Limb (tissue), 2 donors: ENCODE results near the gene EVA1C.
"Not testable (repeated sequence)": the region's sequence is repeated elsewhere in the genome, so short reads cannot be mapped to it uniquely, and the experiment has no call there.

Experiments
- DNase-seq, 2 donors: peaks; one replicate each; pipeline ENCODE4 v3.0.0-alpha.2; 2016; ENCODE audit errors: extremely low spot score in 2 of 2

Gene EVA1C

DNA sequence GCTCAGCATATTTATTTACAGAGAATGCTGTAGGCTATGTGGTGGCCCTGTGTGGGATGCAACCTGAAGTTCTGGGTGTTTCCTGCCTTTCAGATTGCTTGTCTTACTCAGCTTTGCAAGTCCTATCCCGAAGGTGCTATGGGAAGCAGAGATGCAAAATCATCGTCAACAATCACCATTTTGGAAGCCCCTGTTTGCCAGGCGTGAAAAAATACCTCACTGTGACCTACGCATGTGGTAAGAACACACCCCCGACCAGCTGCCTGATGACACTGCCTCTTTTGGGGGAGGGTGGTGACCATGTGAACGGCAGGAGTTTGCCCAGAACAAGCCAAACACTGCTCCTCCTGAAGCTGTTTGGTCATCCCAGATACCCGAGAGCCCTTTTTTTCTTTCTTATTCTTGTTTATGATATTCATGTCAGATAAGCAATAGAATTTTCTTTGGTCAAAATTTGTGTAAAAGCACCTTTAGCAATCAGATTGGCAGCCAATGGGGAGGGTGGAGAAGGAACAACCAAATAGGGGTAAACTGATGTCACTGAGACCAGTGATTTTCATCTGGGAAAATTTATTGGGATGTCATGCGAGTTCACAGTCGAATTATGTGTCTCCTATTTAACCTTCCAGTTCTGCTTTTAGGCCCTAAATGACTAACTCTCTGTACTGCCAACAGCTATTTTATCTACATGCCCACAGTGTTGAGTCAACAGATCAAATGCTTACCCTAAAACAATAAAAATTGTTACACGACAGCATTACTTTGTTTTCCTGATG is 82.6 kb downstream of the EVA1C start:
- DNase-seq, result no peak

DNA sequence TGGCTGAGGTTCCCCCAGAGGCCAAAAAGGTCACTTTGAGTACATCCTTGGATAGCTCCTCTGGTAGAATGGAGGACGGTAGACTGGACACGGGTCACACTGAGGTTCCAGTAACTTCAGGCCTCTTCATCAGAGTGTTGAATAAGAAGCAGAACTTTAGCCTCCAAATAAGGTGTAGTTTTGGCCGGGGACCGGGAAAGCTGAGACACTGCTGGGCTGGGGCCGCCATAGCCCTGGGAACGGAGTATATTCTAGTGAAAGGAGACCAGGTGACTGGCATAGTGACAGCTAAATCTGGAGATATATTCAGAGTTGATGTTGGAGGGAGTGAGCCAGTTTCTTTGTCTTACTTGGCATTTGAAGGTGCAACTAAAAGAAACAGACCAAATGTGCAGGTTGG is 84.1 kb downstream of the EVA1C start:
- no peak for DNase-seq

- no peak for DNase-seq
These were observed 86.9 kb downstream of the EVA1C start for GRCh38 chr21:32499249-32500055.

- DNase-seq, result not testable (repeated sequence)
These were observed 91.1 kb downstream of the EVA1C start for GRCh38 chr21:32503641-32504040.

DNA sequence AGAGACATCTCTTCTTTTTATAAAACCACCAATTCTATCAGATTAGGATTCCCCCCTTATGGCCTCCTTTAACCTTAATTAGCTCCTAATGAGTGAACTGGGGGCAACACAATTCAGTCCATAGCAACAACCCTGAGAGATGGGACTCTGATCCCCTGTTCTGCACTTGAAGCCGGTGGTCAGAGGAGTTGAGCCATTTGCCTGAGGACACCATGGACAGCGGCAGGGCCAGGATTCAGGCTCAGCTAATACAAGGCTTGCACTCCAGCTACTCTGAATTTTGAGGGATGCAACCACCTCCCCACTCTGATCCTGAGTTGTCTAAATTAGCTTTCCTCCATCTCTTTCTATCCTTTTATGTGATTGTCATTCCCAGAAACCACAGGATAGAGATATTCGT is 93.3 kb downstream of the EVA1C start:
- DNase-seq, result not testable (repeated sequence)

DNA sequence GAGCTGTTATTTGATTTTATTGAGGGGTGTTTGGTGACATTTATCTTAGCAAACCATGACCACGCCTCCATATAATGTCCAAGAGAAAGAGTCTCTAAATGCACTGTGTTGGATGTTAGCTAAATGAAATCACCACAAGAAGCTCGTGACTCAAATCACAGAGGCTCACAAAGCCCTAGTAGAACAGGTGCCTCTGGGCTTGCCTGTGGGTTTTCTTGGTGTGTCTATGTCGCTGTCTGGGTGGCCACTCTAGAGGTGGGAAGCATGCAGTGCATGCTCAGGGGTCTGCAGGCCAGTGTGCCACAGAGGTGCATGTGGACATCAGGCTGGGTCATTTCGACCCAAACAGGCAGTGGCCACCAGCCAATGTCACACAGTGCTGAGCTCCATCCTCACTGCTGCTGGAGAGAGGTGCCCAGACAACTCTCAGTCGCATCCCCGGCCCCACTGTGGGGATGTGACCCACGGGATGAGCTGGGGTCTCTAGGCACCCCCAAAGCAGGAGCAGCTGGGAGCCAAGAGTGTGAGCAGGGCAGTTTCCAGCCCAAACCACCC is 94.0 kb downstream of the EVA1C start:
- DNase-seq, result not testable (repeated sequence)

DNA sequence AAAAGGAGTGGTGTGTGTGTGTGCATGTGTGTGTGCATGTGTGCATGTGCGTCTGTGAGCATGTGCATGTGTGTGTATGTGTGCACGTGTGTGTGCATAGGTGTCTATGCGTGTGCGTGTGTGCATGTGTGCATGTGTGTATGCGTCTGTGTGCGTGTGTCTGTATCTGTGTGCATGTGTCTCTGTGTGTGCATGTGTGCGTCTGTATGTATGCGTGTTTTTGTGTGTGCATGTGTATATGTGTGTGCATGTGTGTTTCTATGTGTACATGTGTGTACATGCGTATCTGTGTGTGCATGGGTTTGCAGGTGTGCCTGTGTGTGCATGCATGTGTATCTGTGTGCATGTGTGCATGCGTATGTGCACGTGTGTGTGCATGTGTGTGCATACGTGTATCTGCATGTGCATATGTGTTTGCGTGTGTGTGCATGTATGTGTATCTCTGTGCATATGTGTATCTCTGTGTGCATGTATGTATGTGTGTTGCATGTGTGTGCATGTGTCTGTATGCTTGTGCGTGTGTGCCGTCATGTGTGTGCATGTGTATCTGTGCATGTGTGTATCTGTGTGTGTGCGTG is 94.9 kb downstream of the EVA1C start:
- DNase-seq, result no peak

- DNase-seq, result not testable (repeated sequence)
These were observed 95.5 kb downstream of the EVA1C start for GRCh38 chr21:32508036-32508435.

DNA sequence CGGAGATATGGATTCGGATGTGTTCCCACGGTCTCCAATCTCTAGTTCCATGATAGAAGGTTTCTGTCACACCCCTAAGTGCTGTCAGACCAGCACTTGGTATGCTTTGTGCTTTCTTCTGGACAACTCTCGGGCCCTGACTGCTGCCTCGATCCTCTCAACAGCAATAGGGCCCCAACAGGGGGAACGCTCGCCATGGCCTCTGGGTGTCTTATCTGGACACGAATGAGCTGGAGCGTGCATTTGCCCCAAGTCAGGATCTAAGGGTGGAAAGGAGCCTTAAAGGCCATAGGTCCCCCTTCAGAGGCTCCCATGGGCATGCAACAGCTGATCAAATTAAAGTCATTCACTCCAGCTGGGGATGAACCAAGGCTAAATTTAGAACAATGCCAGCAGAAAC is 96.1 kb downstream of the EVA1C start:
- DNase-seq, result no peak

DNA sequence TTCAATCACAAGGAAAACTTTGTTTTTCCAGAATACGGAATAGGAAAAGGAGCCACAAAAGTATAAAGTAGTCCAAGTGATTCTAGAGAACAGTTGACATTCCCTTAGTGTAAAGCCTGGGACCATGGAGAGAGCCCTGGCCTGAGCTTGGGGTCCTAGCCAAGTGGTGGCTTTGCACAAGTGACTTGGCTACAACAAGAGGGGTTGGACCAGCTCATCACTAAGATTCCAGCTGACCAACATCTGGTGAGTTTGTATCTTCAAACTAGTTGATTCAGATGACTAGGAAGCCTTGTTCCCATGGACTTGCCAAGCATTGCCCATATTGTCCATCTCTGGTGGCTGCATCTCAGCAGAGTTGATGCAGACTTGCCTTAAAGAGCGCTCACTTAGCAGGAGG is 96.5 kb downstream of the EVA1C start:
- DNase-seq, result not testable (repeated sequence)

DNA sequence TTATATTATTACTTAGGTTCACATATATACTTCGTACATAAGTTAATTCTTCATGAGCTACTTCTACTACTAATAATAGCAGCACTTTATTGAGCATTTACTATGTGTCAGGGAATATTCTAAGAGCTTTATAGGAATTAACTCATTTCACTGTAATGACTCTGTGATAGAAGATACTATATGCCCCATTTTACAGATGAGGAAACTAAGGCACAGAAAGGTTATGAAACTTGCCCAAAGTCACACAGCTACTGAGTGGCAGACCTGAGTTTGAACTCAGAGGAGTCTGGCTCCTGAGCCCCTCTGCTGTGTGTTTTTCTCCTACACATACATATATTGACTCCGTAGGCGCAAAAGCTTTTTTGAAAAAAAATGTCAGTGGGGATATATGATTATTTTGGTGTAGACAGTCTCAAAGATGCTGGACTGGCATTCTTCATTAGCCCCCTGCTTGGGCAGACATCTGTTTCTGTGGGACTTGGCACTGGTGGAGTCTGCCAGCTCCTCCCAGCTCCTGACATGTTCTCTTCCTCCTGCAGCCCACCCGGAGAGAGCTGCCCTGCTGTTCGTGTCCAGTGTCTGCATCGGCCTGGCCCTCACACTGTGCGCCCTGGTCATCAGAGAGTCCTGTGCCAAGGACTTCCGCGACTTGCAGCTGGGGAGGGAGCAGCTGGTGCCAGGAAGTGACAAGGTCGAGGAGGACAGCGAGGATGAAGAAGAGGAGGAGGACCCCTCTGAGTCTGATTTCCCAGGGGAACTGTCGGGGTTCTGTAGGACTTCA is 102.0 kb downstream of the EVA1C start:
- DNase-seq, result no peak

DNA sequence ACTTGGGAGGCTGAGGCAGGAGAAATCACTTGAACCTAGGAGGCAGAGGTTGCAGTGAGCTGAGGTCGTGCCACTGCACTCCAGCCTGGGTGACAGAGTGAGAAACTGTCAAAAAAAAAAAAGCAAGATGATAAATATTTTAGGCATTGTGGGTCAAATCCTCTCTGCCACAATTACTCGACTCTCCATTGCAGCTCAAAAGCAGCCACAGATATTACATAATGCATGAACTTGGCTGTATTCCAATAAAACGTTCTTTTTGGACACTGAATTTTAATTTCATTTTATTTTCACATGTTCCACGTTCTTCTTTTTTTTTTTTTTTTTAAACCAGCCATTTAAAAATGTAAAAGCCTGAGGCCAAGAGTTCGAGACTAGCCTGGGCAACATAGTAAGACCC is 103.4 kb downstream of the EVA1C start:
- DNase-seq, result no peak

DNA sequence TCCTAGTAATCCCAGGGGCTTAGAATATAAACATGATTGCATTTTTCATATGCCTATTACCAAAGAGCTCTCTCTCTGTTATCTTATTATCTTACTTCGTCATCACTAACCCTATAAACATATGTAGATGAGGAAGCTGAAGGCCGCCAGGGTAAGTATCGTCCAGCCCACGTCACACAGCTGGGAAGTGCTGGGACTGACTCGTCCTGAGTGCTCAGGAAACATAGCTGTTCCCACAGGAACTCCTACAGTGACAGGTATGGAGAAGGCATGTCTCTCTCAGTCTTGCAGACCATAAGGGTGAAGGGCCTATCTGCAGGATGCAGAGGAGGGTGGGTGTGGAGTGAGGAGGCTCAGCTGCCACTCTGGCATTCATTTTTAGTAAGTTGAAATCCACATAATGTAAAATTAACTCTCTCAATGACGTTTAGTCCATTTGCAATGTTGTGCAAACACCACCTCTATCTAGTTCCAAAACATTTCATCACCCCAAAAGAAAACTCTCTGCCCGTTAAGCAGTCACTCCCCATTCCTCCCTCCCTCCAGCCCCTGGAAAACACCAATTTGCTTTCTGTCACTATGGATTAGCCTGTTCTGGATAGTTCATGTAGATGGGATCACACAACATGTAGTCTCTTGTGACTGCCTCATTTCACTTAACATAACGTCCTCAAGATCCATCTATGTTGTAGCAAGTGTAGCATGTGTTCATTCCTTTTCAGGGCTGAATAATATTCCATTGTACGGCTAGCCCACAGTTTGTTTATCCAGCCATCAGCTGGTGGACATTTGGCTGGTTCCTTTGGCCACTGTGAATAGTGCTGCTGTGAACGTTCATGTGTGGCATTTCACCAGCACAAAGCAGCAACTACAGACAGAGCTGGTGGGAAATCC is 104.5 kb downstream of the EVA1C start:
- DNase-seq, result no peak

- no peak for DNase-seq
These were observed 107.7 kb downstream of the EVA1C start for GRCh38 chr21:32519945-32520874.

GRCh38 chr21:32520875-32521735 is 108.6 kb downstream of the EVA1C start:
- DNase-seq, result peak; percentile 45 to 51

GRCh38 chr21:32521736-32522355 is 109.3 kb downstream of the EVA1C start:
- no peak for DNase-seq

GRCh38 chr21:32523463-32523862 is 111.0 kb downstream of the EVA1C start:
- no peak for DNase-seq
